Neutrophil (primary cell): ENCODE data around the gene SYNRG.

ENCODE experiments used
- H3K27ac ChIP-seq: fragments of 200-600 bp; sonication (generic); 2 replicates; pipeline ENCODE4 v1.5.1; 2016; ENCODE audit warnings: mild to moderate bottlenecking, moderate library complexity
- H3K27me3 ChIP-seq: fragments of 200-600 bp; sonication (generic); 2 replicates; pipeline ENCODE4 v1.6.0; 2016; ENCODE audit warnings: mild to moderate bottlenecking
- H3K36me3 ChIP-seq: fragments of 200-600 bp; sonication (generic); 2 replicates; pipeline ENCODE4 v1.5.1; 2017
- H3K4me1 ChIP-seq, 2 experiments: fragments of 200-600 bp in 1 of 2; sonication (generic) in 1 of 2; 1 replicate in 1 of 2; 2 replicates in 1 of 2; pipeline versions ENCODE4 v1.5.1 to v1.6.1; 2013 to 2016; ENCODE audit warnings: low read depth in 1 of 2, low read length in 1 of 2, mild to moderate bottlenecking in 1 of 2, moderate library complexity in 1 of 2; ENCODE audit not compliant: control insufficient read depth in 1 of 2, insufficient read depth in 1 of 2
- H3K4me3 ChIP-seq, 2 experiments: fragments of 200-600 bp in 1 of 2; sonication (generic) in 1 of 2; 1 replicate in 1 of 2; 2 replicates in 1 of 2; pipeline ENCODE4 v1.5.1; 2013 to 2016; ENCODE audit warnings: low read depth in 1 of 2, low read length in 1 of 2, mild to moderate bottlenecking in 1 of 2, moderate library complexity in 1 of 2
- H3K9me3 ChIP-seq: fragments of 200-600 bp; sonication (generic); 2 replicates; pipeline ENCODE4 v1.5.1; 2016
- CTCF ChIP-seq: fragments of 200-600 bp; sonication (generic); IDR thresholded peaks from 2 replicates; pipeline ENCODE4 v1.5.1; 2016; ENCODE audit warnings: antibody characterized with exemption

The SYNRG gene

GRCh38 chr17:37488009-37488604 is 121.1 kb downstream of the SYNRG start:
- H3K27ac ChIP-seq = no peak overlapping the region
- TF ChIP-seq CTCF = no peak
- H3K36me3 ChIP-seq = no peaks in the 10 kb centered on the region
- H3K9me3 ChIP-seq = no peaks in the 10 kb centered on the region
- peaks cover 69% of the 10 kb centered on the region for H3K27me3 ChIP-seq
- peaks cover 22% of the 10 kb centered on the region in 2 experiments for H3K4me1 ChIP-seq
- no peak overlapping the region for H3K4me3 ChIP-seq

- H3K4me1 ChIP-seq = peaks cover 22% of the 10 kb centered on the region in 2 experiments
- TF ChIP-seq CTCF = no peak
- no peaks in the 10 kb centered on the region for H3K36me3 ChIP-seq
- H3K27me3 ChIP-seq = peaks cover 51% of the 10 kb centered on the region
- H3K27ac ChIP-seq = no peak overlapping the region
- H3K4me3 ChIP-seq = no peak overlapping the region
- H3K9me3 ChIP-seq = no peaks in the 10 kb centered on the region
Observed at GRCh38 chr17:37485938-37486570, 123.2 kb downstream of the SYNRG start.

DNA sequence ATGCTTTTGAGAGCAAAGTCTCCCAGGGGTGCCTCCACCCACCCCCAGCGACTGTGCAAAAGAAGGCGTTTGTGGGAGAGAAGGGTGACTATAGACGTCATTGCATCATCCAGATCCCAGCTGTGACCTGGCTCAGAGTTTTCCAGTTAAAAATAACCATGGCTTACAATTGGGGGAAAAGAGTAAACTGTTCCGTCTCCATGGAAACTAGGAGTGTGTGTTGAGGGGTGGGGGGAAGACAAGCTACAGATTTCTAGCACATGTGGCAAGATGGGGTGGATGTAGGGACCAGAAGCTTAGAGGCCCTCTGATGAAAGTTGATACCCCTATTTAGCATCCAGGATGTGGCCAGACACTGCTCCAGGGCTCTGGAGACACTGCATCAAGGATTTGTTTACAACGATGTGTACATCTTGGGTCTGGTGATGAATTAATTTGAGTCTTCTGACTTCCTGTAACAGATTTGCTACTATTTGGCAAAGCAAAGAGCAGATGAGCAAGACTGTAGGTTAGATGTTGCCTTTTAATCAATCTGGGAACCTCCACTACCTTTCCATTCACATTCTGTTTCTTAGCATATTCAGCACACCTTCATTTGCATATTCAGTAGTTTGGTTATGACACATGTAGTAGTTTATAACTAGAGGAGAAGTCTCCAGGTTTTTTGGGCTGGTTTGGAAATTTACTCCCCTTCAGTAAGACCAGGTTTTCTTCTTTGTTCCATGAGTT is 125.7 kb downstream of the SYNRG start:
- H3K27ac ChIP-seq = no peak overlapping the region
- no peak overlapping the region for H3K4me3 ChIP-seq
- no peaks in the 10 kb centered on the region for H3K9me3 ChIP-seq
- H3K27me3 ChIP-seq = peaks cover 26% of the 10 kb centered on the region
- peaks cover 20% of the 10 kb centered on the region for H3K36me3 ChIP-seq
- peaks cover under 1 to 2% of the 10 kb centered on the region in 2 experiments for H3K4me1 ChIP-seq
- TF ChIP-seq CTCF = no peak

GRCh38 chr17:37481001-37481665 is 128.1 kb downstream of the SYNRG start:
- Histone ChIP-seq H3K27ac (no peak overlapping the region), H3K4me1 (no peaks in the 10 kb centered on the region), H3K27me3 (peaks cover 2% of the 10 kb centered on the region), H3K36me3 (peaks cover 40% of the 10 kb centered on the region), H3K4me3 (no peak overlapping the region), H3K9me3 (no peaks in the 10 kb centered on the region)
- no peak for TF ChIP-seq CTCF

GRCh38 chr17:37480427-37480826 is 128.8 kb downstream of the SYNRG start:
- no peak for TF ChIP-seq CTCF
- Histone ChIP-seq H3K4me3 (no peak overlapping the region), H3K4me1 (no peaks in the 10 kb centered on the region), H3K27ac (no peak overlapping the region), H3K9me3 (no peaks in the 10 kb centered on the region), H3K36me3 (peaks cover 40% of the 10 kb centered on the region), H3K27me3 (no peaks in the 10 kb centered on the region)
